IMR-90 (cell line): Measurements from ENCODE around the gene SLC35D1. TPM values are rescaled to one million over a fixed set of nuclear protein-coding genes. Genes with fewer than 3 reads are reported as not detected.

Experiments
- ATAC-seq: fragments of 200-7000 bp; cut with Tn5 transposase; 2 replicates; pipeline ENCODE4 v1.9.1; 2020; ENCODE audit warnings: low read depth, mild to moderate bottlenecking, moderate library complexity
- BruUV-seq: library from RNA; stranded (reverse); fragments of 400-500 nt; replicated peaks from 2 replicates; lab custom pipeline; 2021; lab: Mats Ljungman, UMichigan
- CTCF ChIA-PET: fragments of 300-600 bp; formaldehyde crosslinking; extraction: SDS; loops from one replicate; lab custom pipeline; 2021; ENCODE audit warnings: antibody characterized with exemption; lab: Yijun Ruan, JAX
- POLR2A ChIA-PET: fragments of 300-600 bp; sonication (Branson Sonifier 250); formaldehyde crosslinking; loops from one replicate; lab custom pipeline; 2022; ENCODE audit warnings: antibody characterized with exemption; ENCODE audit not compliant: unreplicated experiment; lab: Charles Lee
- DNase-seq: peaks from one replicate; pipeline ENCODE4 v3.0.0; 2013
- H2AFZ ChIP-seq: replicated peaks from 2 replicates; pipeline ENCODE3; 2013; ENCODE audit warnings: low read length, mild to moderate bottlenecking; ENCODE audit not compliant: poor library complexity
- H2AK5ac ChIP-seq: 2 replicates; pipeline ENCODE4 v1.6.1; 2013; ENCODE audit warnings: low read depth, low read length, inconsistent platforms
- H2AK9ac ChIP-seq: replicated peaks from 2 replicates; pipeline ENCODE3; 2013; ENCODE audit warnings: mild to moderate bottlenecking, low read depth, low read length, moderate library complexity; ENCODE audit not compliant: poor library complexity
- H2BK120ac ChIP-seq: 2 replicates; pipeline ENCODE4 v1.6.1; 2013; ENCODE audit warnings: low read depth, low read length, inconsistent platforms
- H2BK15ac ChIP-seq: 3 replicates; pipeline ENCODE4 v1.6.1; 2013; ENCODE audit warnings: low read depth, low read length, inconsistent platforms
- H2BK20ac ChIP-seq: 2 replicates; pipeline ENCODE4 v1.6.1; 2013; ENCODE audit warnings: low read depth, mild to moderate bottlenecking, inconsistent platforms, low read length, moderate library complexity
- H2BK5ac ChIP-seq: 2 replicates; pipeline ENCODE4 v1.6.1; 2013; ENCODE audit warnings: mild to moderate bottlenecking, low read depth, low read length, inconsistent platforms; ENCODE audit not compliant: poor library complexity, severe bottlenecking
- H3K14ac ChIP-seq: replicated peaks from 2 replicates; pipeline ENCODE4 v1.6.1; 2013; ENCODE audit warnings: low read depth, low read length, inconsistent platforms
- H3K18ac ChIP-seq: 2 replicates; pipeline ENCODE4 v1.6.1; 2013; ENCODE audit warnings: low read depth, low read length, control low read depth
- H3K23ac ChIP-seq: 2 replicates; pipeline ENCODE4 v1.6.1; 2013; ENCODE audit warnings: low read depth, low read length, inconsistent platforms
- H3K27ac ChIP-seq: 2 replicates; pipeline ENCODE4 v1.5.1; 2013; ENCODE audit warnings: mild to moderate bottlenecking, control low read depth, low read length; ENCODE audit not compliant: insufficient read depth
- H3K27me3 ChIP-seq: 2 replicates; pipeline ENCODE4 v1.6.1; 2013; ENCODE audit warnings: low read length; ENCODE audit not compliant: control insufficient read depth, insufficient read depth
- H3K36me3 ChIP-seq: 2 replicates; pipeline ENCODE4 v1.6.1; 2013; ENCODE audit warnings: low read length, mixed read lengths; ENCODE audit not compliant: control insufficient read depth, insufficient read depth
- H3K4ac ChIP-seq: 2 replicates; pipeline ENCODE4 v1.6.1; 2013; ENCODE audit warnings: low read depth, low read length, inconsistent platforms
- H3K4me1 ChIP-seq: 2 replicates; pipeline ENCODE4 v1.6.1; 2013; ENCODE audit warnings: low read length, mixed read lengths; ENCODE audit not compliant: control insufficient read depth, insufficient read depth
- H3K4me2 ChIP-seq: 2 replicates; pipeline ENCODE4 v1.6.1; 2013; ENCODE audit warnings: low read depth, mild to moderate bottlenecking, control low read depth, low read length, moderate library complexity
- H3K4me3 ChIP-seq: 2 replicates; pipeline ENCODE4 v1.5.1; 2013; ENCODE audit warnings: low read depth, mild to moderate bottlenecking, control low read depth, low read length, moderate library complexity; ENCODE audit not compliant: insufficient read depth
- H3K56ac ChIP-seq: 2 replicates; pipeline ENCODE4 v1.6.1; 2013; ENCODE audit warnings: low read length, inconsistent platforms; ENCODE audit not compliant: insufficient read depth; ENCODE audit errors: extremely low read depth
- H3K79me1 ChIP-seq, 2 experiments: 2 replicates each; pipeline ENCODE4 v1.6.1; 2013; ENCODE audit warnings: low read length in 2 of 2, inconsistent platforms in 1 of 2, low read depth in 1 of 2
- H3K9ac ChIP-seq: 2 replicates; pipeline ENCODE4 v1.6.1; 2013; ENCODE audit warnings: low read depth, low read length, control low read depth
- H3K9me1 ChIP-seq: 2 replicates; pipeline ENCODE4 v1.6.1; 2013; ENCODE audit warnings: low read length, inconsistent platforms; ENCODE audit not compliant: insufficient read depth
- H3K9me3 ChIP-seq: 2 replicates; pipeline ENCODE4 v1.6.1; 2013; ENCODE audit warnings: low read length; ENCODE audit not compliant: control insufficient read depth, insufficient read depth
- H4K20me1 ChIP-seq: 2 replicates; pipeline ENCODE4 v1.6.1; 2013; ENCODE audit warnings: low read length, inconsistent platforms; ENCODE audit not compliant: insufficient read depth
- H4K5ac ChIP-seq: 2 replicates; pipeline ENCODE4 v1.6.1; 2013; ENCODE audit warnings: mild to moderate bottlenecking, low read depth, low read length, control low read depth
- H4K8ac ChIP-seq, 2 experiments: 2 replicates each; pipeline ENCODE4 v1.6.1; 2013; ENCODE audit warnings: low read depth in 2 of 2, low read length in 2 of 2, control low read depth in 1 of 2, inconsistent platforms in 1 of 2
- H4K91ac ChIP-seq: 2 replicates; pipeline ENCODE4 v1.6.1; 2013; ENCODE audit warnings: low read depth, low read length, inconsistent platforms; ENCODE audit not compliant: insufficient read depth
- BHLHE40 ChIP-seq: fragments of 150-350 bp; IDR thresholded peaks from 2 replicates; pipeline ENCODE4 v1.6.1; 2016; ENCODE audit warnings: mild to moderate bottlenecking, low read depth, low read length
- CEBPB ChIP-seq: IDR thresholded peaks from 2 replicates; pipeline ENCODE4 v1.6.1; 2012; ENCODE audit warnings: low read depth, low read length, improper control_type of control experiment
- CHD1 ChIP-seq: IDR thresholded peaks from 2 replicates; pipeline ENCODE4 v1.6.1; 2012; ENCODE audit warnings: low read depth, low read length, improper control_type of control experiment
- CTCF ChIP-seq: conservative IDR thresholded peaks from 2 replicates; pipeline ENCODE4 v1.5.1; 2012; ENCODE audit warnings: mild to moderate bottlenecking, low read depth, low read length, improper control_type of control experiment
- ELK1 ChIP-seq: fragments of 150-350 bp; IDR thresholded peaks from 2 replicates; pipeline ENCODE4 v1.6.1; 2016; ENCODE audit warnings: low read depth, mild to moderate bottlenecking, low read length, moderate library complexity, borderline replicate concordance
- FOS ChIP-seq: fragments of 150-350 bp; IDR thresholded peaks from 2 replicates; pipeline ENCODE4 v1.6.1; 2016; ENCODE audit warnings: low read depth, low read length
- MAFK ChIP-seq: IDR thresholded peaks from 2 replicates; pipeline ENCODE4 v1.6.1; 2012; ENCODE audit warnings: low read depth, low read length, improper control_type of control experiment
- MXI1 ChIP-seq: IDR thresholded peaks from 2 replicates; pipeline ENCODE4 v1.6.1; 2012; ENCODE audit warnings: low read depth, mild to moderate bottlenecking, low read length, moderate library complexity, borderline replicate concordance
- NFE2L2 ChIP-seq: fragments of 150-350 bp; IDR thresholded peaks from 2 replicates; pipeline ENCODE4 v1.6.1; 2016; ENCODE audit warnings: low read depth, mild to moderate bottlenecking, low read length
- POLR2A ChIP-seq: IDR thresholded peaks from 2 replicates; pipeline ENCODE4 v1.6.1; 2012; ENCODE audit warnings: mild to moderate bottlenecking, low read depth, low read length
- RAD21 ChIP-seq: IDR thresholded peaks from 2 replicates; pipeline ENCODE4 v1.6.1; 2012; ENCODE audit warnings: low read length, improper control_type of control experiment
- RFX5 ChIP-seq: IDR thresholded peaks from 2 replicates; pipeline ENCODE4 v1.8.0; 2012; ENCODE audit warnings: low read depth, mild to moderate bottlenecking, low read length, moderate library complexity
- SMC3 ChIP-seq: fragments of 150-350 bp; IDR thresholded peaks from 2 replicates; pipeline ENCODE4 v1.6.1; 2016; ENCODE audit warnings: low read depth, mild to moderate bottlenecking, antibody characterized with exemption, low read length, moderate library complexity
- WGBS, 2 experiments: methylation state at CpG; one replicate each; pipeline versions ENCODE4 v1.1.5 to v1.1.7; 2013; ENCODE audit warnings: missing lambda C conversion rate in 2 of 2; ENCODE audit not compliant: insufficient read length in 1 of 2; ENCODE audit errors: extremely low coverage in 2 of 2; 5-methylcytosine and 5-hydroxymethylcytosine counted together
- dilution Hi-C: fragments of 300-500 bp; cut with HindIII; formaldehyde crosslinking; loops from one replicate; pipeline ENCODE4 v1.14.3; 2018; ENCODE audit warnings: low sequenced_read_pairs; ENCODE audit not compliant: unreplicated experiment
- in situ Hi-C: fragments of 300-500 bp; cut with MboI; formaldehyde crosslinking; loops from 3 replicates; pipeline ENCODE4 v1.14.3; 2019; ENCODE audit warnings: low sequenced_read_pairs, inconsistent platforms, mixed read lengths
- intact Hi-C: fragments of 100-400 bp; cut with micrococcal nuclease; formaldehyde crosslinking; loops from 2 replicates; pipeline ENCODE4 v1.10.0; 2022
- polyA plus RNA-seq, 3 experiments: library from polyadenylated mRNA; depleted of rRNA; stranded (reverse); fragments of >200 nt; gene quantifications; 2 replicates each; pipeline ENCODE4 v1.2.3, GENCODE V29; 2012; ENCODE audit warnings: low replicate concordance in 1 of 3
- total RNA-seq: library from RNA; depleted of rRNA; stranded (reverse); fragments of >200 nt; gene quantifications from 2 replicates; pipeline ENCODE4 v1.2.3, GENCODE V29; 2012

The SLC35D1 gene
- total and polyA plus RNA-seq, 2 of the 4 experiments (the other 2 are of a cell fraction), result 7.2 to 16.3 TPM

GRCh38 chr1:66982561-66983260 is 71.2 kb downstream of the SLC35D1 start:
- Histone ChIP-seq H2AFZ (no peak overlapping the region), H3K14ac (no peak overlapping the region), H2AK5ac (no peak overlapping the region), H2BK15ac (no peak overlapping the region), H3K4me3 (no peak overlapping the region), H3K9me1 (no peaks in the 10 kb centered on the region), H3K79me1 (peaks cover 0 to 5% of the 10 kb centered on the region in 2 experiments; a peak in 3 of 4 replicates), H4K8ac (no peak overlapping the region), H2BK5ac (no peak overlapping the region), H3K9me3 (no peaks in the 10 kb centered on the region), H3K23ac (no peak overlapping the region), H2BK20ac (no peak overlapping the region), H3K27me3 (no peaks in the 10 kb centered on the region), H3K9ac (no peak overlapping the region), H3K56ac (no peak overlapping the region), H3K27ac (no peak overlapping the region), H4K91ac (no peak overlapping the region), H3K4me2 (no peak overlapping the region), H3K4ac (no peak overlapping the region), H3K18ac (no peak overlapping the region), H2AK9ac (no peak overlapping the region), H4K5ac (no peak overlapping the region), H3K4me1 (no peaks in the 10 kb centered on the region), H4K20me1 (no peaks in the 10 kb centered on the region; the same call in 1 of the 2 replicates), H3K36me3 (peaks cover 16% of the 10 kb centered on the region), H2BK120ac (no peak overlapping the region)
- ATAC-seq (no peak), DNase-seq (no peak)
- POLR2A ChIA-PET, result no interaction called here
- no TSS peak for BruUV-seq
- no CpG with 5 or more reads among the region's 4 CpGs for WGBS, 2 experiments
- dilution Hi-C loops (no loop called here), in situ Hi-C loops (no loop called here), intact Hi-C loops (loop anchor here (5.0 kb wide), 1 partner anchor 215 kb away; no protein-coding TSS in a partner anchor)
- TF ChIP-seq FOS (no peak), CEBPB (no peak), POLR2A (no peak), ELK1 (no peak), MAFK (no peak), RAD21 (no peak), RFX5 (no peak), CHD1 (no peak), MXI1 (no peak), CTCF (no peak), BHLHE40 (no peak), NFE2L2 (no peak), SMC3 (no peak)
- CTCF ChIA-PET, result no interaction called here
